Effector memory CD4-positive, alpha-beta T cell (primary cell): ENCODE results near the gene PPP1R3G.

Experiments used
- DNase-seq, 3 donors: peaks; one replicate each; pipeline ENCODE4 v3.0.0-alpha.2; 2020
- H3K27ac ChIP-seq: 2 replicates; pipeline ENCODE4 v1.7.0; 2013; ENCODE audit warnings: mild to moderate bottlenecking, low read length, moderate library complexity; ENCODE audit not compliant: insufficient read depth, poor library complexity, severe bottlenecking
- H3K27me3 ChIP-seq: replicated peaks from 2 replicates; pipeline ENCODE4 v1.7.0; 2013; ENCODE audit warnings: mild to moderate bottlenecking, low read length; ENCODE audit not compliant: insufficient read depth, control insufficient read depth, poor library complexity, severe bottlenecking
- H3K36me3 ChIP-seq: 2 replicates; pipeline ENCODE4 v1.7.0; 2013; ENCODE audit warnings: mild to moderate bottlenecking, low read length, moderate library complexity; ENCODE audit not compliant: control insufficient read depth, insufficient read depth
- H3K4me1 ChIP-seq: 2 replicates; pipeline ENCODE4 v1.7.0; 2013; ENCODE audit warnings: low read length, mild to moderate bottlenecking; ENCODE audit not compliant: control insufficient read depth, insufficient read depth, poor library complexity, severe bottlenecking
- H3K4me3 ChIP-seq: 2 replicates; pipeline ENCODE4 v1.7.0; 2013; ENCODE audit warnings: low read length, low read depth, mild to moderate bottlenecking; ENCODE audit not compliant: insufficient read depth, poor library complexity, severe bottlenecking
- H3K9me3 ChIP-seq: 2 replicates; pipeline ENCODE4 v1.7.0; 2013; ENCODE audit warnings: mild to moderate bottlenecking, low read length, moderate library complexity; ENCODE audit not compliant: control insufficient read depth

Gene PPP1R3G

GRCh38 chr6:5068153-5068751 is 16.9 kb upstream of the PPP1R3G start:
- Histone ChIP-seq H3K4me1 (no peaks in the 10 kb centered on the region), H3K4me3 (no peak overlapping the region), H3K36me3 (no peaks in the 10 kb centered on the region), H3K27me3 (no peaks in the 10 kb centered on the region), H3K9me3 (no peaks in the 10 kb centered on the region), H3K27ac (no peak overlapping the region)
- DNase-seq = no peak

- Histone ChIP-seq H3K27ac (no peak overlapping the region), H3K9me3 (no peaks in the 10 kb centered on the region)
- DNase-seq = no peak
Measured at GRCh38 chr6:5071216-5071615, 13.9 kb upstream of the PPP1R3G start.

GRCh38 chr6:5072440-5072839 is 12.7 kb upstream of the PPP1R3G start:
- no peaks in the 10 kb centered on the region for H3K27me3 ChIP-seq
- H3K4me1 ChIP-seq = no peaks in the 10 kb centered on the region
- H3K27ac ChIP-seq = no peak overlapping the region
- H3K36me3 ChIP-seq = no peaks in the 10 kb centered on the region
- H3K4me3 ChIP-seq = no peak overlapping the region
- no peaks in the 10 kb centered on the region for H3K9me3 ChIP-seq
- no peak for DNase-seq

More at GRCh38 chr6:5071216-5071615, 13.9 kb upstream of the PPP1R3G start:
- no peak overlapping the region for H3K4me3 ChIP-seq
- no peaks in the 10 kb centered on the region for H3K36me3 ChIP-seq
- H3K27me3 ChIP-seq = no peaks in the 10 kb centered on the region
- no peaks in the 10 kb centered on the region for H3K4me1 ChIP-seq

DNA sequence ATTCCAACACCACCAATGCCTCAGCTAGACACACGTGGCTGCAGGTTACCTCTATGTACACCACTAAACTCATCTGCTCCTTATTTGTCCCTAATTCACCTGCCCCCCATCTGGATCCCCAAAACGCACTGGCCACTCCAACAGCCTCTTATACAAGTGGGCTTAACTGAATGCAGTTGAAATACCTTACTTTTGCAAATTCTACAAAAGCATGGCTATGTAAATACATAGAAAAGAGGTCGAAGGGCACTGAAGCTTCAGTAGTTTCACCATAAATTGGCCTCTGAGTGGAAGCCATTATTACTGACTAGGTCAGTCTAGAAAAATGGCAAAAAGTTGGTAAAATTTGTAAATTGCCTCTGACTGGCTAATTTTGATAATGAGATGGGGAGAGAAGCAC is 11.1 kb upstream of the PPP1R3G start:
- H3K4me3 ChIP-seq = no peak overlapping the region
- DNase-seq = no peak
- H3K36me3 ChIP-seq = no peaks in the 10 kb centered on the region
- no peaks in the 10 kb centered on the region for H3K4me1 ChIP-seq
- H3K9me3 ChIP-seq = no peaks in the 10 kb centered on the region
- no peak overlapping the region for H3K27ac ChIP-seq
- H3K27me3 ChIP-seq = no peaks in the 10 kb centered on the region

DNA sequence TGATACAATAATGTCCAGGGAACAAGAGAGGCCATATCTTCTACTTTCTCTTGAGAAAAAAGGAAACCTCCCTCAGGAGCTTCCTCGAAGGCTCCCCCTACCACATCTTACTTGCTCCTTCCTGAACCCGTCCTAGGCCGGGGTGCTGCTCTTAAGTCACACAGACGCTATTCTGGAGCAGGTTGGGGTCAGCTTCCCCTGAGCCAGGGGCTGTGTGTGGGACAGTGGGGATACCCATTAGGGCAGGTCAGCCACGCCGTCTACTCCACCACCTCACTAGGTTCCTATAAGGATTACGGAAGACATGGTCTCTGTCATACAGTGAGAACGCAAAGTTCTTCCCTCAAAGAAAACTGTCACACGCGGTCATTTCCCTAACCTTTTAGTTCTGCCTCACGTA is 8.2 kb upstream of the PPP1R3G start:
- Histone ChIP-seq H3K4me3 (no peak overlapping the region), H3K36me3 (no peaks in the 10 kb centered on the region), H3K27ac (no peak overlapping the region), H3K9me3 (no peaks in the 10 kb centered on the region), H3K27me3 (no peaks in the 10 kb centered on the region), H3K4me1 (no peaks in the 10 kb centered on the region)
- DNase-seq = no peak

GRCh38 chr6:5078121-5078669 is 6.9 kb upstream of the PPP1R3G start:
- Histone ChIP-seq H3K36me3 (no peaks in the 10 kb centered on the region), H3K9me3 (no peaks in the 10 kb centered on the region), H3K4me1 (no peaks in the 10 kb centered on the region), H3K4me3 (no peak overlapping the region), H3K27ac (no peak overlapping the region), H3K27me3 (peaks cover under 1% of the 10 kb centered on the region)
- DNase-seq = no peak

DNA sequence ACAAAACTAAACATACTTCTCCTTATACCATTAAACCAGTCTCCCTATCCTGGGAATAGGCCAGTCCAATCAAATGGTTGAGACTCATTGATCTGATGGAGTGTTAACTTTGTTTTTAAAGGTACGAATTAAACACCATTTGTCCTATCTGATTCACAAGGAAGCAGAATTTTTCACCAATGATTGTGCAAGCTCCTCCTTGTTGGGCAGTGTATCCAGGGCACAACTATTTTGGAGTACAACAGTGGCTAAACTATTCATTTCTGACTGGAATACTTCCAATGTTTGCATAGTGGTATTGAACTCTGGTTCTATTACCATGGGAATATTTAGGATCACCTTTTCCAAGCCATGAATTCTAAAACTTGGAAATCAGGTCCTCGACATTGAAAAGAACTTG is 5.4 kb upstream of the PPP1R3G start:
- no peak for DNase-seq
- Histone ChIP-seq H3K27me3 (peaks cover 8% of the 10 kb centered on the region), H3K9me3 (no peaks in the 10 kb centered on the region), H3K4me1 (no peaks in the 10 kb centered on the region), H3K36me3 (no peaks in the 10 kb centered on the region), H3K27ac (no peak overlapping the region), H3K4me3 (no peak overlapping the region)

DNA sequence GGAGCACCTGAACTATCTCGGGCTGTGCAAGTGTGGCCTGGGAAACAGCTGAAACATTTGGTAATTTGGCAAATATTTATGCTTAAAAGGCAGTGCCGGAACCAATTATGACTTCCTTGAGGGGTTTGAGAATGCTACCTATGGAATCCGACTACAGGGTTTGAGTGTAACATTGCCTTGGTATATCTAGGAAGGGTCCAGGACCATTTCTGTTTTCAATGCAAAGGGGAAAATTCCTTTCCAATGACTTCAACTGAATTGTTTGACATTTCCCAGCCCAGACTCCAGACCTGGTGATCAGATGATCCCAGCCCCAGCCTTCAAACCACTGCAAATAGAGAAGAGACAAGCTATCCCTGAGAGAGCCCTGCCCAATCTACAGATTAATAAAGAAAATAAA is 4.6 kb upstream of the PPP1R3G start:
- Histone ChIP-seq H3K27me3 (peaks cover 8% of the 10 kb centered on the region), H3K4me3 (no peak overlapping the region), H3K27ac (no peak overlapping the region), H3K36me3 (no peaks in the 10 kb centered on the region), H3K9me3 (no peaks in the 10 kb centered on the region), H3K4me1 (no peaks in the 10 kb centered on the region)
- DNase-seq = no peak

DNA sequence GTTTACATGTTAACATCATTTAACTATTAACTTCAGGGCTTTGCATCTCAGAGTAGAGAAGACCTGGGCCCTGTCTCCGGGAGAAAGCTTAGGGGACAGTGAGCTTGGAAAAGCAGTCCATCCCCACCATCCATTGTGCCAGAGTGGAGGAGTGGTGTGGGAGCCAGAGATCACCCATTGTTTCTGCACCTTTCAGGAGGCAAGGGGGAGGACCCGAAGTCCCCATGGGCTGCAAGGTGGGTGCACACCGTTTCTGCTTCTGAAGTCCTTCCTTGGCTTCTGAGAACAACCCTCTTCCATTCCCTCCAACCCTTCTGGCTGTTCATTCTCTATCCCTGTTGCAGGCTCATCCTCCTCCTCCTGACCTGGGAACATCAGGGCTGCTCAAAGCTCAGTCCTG is 4.0 kb upstream of the PPP1R3G start:
- no peak for DNase-seq
- Histone ChIP-seq H3K27me3 (peaks cover 8% of the 10 kb centered on the region), H3K27ac (no peak overlapping the region), H3K36me3 (no peaks in the 10 kb centered on the region), H3K4me3 (no peak overlapping the region), H3K4me1 (no peaks in the 10 kb centered on the region), H3K9me3 (no peaks in the 10 kb centered on the region)

GRCh38 chr6:5081955-5082354 is 3.2 kb upstream of the PPP1R3G start:
- peaks cover 8% of the 10 kb centered on the region for H3K27me3 ChIP-seq

More at GRCh38 chr6:5081955-5082354, 3.2 kb upstream of the PPP1R3G start:
- Histone ChIP-seq H3K27ac (no peak overlapping the region), H3K9me3 (no peaks in the 10 kb centered on the region), H3K4me1 (no peaks in the 10 kb centered on the region), H3K36me3 (no peaks in the 10 kb centered on the region), H3K4me3 (no peak overlapping the region)
- no peak for DNase-seq
